COR-L47 (cell line): ENCODE results near the gene SYNE2.

Source experiments
- DNase-seq: peaks from one replicate; lab custom pipeline; 2025; lab: John Stamatoyannopoulos, UW

The SYNE2 gene

DNA sequence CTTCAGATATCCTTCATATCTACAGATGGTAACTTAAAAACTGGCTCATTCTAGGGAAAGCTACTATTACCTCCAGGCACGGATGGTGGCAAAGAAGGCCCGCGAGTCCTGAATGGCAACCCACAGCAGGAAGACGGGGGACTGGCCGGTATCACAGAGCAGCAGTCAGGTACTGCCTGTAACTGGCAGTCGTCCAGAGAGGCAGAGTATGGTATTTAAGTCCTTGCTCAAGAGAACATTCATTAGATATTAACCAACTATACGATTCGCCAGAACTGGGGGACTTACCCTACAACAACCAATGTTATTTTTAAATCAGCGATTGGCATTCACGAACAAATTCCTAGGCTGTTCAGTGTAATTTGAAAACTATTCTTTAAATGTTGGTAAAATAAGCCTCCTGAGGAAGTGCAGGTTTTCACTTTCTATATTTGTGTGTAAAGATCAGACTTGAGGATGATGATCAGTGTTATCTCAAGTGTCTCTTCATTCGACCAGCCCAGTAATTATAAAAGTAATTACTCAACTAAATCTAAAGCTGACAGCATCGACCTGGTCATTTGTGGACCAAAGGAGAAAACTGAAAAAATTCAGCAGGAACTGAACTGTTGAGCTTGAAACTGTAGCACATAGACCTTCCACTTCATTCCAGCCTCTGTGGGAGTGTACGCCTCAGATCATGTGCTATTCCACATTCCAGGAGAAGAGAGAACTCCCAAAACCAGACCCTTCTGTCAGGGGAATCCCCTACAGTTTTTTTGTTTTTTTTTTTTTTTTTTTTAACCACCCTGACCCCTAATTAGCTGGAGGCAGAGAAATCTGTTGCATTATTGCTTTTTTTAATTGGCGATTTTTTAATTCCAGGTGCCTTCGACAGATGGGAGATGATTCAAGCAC lies 365.8 kb downstream of the SYNE2 start:
- DNase-seq, result no peak

DNA sequence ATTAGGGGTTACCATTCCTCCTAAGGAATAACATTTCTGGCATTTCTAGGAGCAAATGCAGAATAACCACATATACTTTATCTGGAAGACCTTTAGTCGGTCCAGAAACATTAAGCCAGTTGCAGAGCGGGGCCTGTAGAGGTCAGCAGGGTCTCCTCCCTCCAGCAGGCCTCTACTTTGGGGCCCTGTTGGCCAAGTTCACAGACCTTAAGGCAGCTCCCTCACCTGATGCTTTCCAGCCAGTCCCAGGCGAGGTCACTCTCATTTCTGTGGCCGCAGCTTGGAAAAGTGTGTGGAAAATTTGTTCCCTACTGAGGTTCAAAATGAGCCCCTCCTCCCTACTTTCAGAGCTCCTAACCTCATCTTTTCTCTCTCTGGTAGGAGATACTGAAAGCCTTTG lies 367.3 kb downstream of the SYNE2 start:
- DNase-seq, result no peak

DNA sequence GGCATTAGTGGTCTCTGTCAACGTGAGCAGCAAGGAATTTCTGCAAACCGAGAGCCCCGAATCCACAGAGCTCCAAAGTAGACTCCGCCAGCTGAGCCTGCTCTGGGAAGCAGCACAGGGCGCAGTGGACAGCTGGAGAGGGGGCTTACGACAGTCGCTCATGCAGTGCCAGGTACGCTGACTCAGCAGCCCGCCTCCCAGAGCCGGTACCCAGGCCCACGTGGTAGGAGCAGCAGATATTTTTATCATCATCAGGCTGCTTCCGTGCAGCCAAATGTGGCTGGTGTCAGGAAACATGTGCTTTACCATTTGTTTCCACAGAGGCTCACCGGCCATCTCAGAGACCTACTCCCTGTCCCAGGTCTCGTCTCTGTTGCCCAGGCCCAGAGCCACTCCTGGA lies 367.7 kb downstream of the SYNE2 start:
- DNase-seq, result no peak

DNA sequence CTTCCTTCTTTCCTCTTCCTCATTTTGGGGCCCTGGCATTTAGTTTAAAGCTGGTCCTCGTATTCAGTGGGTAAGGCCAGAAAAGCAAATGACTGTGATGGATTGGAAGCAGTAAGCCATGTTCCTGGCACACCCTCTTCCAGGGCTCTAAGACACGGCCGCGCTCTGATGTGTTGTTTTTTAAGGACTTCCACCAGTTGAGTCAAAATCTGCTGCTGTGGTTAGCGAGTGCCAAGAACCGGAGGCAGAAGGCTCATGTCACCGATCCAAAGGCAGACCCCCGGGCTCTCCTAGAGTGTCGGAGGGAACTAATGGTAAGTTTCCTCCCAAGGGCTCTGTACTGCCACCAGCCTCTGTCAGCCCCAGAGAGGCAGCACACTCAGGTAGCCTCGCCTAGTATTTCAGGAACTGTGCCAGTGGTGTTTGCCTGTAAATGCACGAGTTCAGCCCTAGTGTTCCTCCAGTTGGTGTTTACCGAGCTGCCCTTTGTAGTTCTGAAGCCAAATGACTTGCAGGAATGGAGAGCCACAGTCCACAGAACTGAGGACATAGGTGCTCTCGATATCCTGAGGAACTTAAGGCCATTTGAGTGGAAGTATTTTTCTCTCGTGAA lies 368.7 kb downstream of the SYNE2 start:
- no peak for DNase-seq

DNA sequence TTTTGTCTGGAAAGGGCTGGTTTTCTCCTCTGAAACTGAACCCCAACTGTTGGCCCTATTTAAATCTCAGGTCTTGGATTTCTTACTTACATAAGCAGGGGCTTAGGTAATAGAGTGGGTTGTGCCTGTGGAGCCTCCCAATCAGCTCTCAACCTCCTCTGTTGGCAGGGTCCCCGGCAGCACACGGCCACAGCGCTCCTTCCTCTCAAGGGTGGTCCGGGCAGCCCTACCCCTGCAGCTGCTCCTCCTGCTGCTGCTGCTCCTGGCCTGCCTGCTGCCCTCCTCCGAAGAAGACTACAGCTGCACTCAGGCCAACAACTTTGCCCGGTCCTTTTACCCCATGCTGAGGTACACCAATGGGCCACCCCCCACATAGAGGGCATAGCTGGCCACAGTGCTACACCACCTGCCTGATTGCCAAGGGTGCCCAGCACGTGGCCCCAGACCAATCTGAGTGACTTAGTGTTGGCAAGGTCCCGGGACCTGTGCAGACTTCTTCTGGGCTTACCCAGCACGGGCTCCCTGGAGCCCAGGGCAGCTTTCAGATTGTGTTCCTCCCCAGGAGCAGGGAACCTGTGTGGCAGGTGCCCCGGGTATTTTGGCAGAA lies 372.4 kb downstream of the SYNE2 start:
- DNase-seq, result no peak

DNA sequence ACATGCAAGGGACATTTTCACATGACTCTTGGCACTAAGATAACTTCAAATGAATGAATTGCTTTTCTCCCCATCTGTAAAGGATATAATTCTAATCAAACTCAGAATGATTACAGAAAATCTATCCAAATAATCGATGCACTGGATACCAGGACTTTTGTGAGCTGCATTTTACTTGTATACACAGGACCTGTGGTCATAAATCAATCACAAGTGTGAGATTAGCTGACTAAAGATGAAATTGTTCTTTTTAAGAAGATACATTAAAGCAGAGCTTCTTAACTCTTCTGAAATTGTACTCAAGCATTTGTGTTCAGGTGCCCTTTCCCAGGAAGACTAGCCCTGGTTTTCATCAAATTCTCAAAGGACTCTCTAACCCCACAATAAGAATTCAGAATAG lies 375.1 kb downstream of the SYNE2 start:
- DNase-seq, result no peak

DNA sequence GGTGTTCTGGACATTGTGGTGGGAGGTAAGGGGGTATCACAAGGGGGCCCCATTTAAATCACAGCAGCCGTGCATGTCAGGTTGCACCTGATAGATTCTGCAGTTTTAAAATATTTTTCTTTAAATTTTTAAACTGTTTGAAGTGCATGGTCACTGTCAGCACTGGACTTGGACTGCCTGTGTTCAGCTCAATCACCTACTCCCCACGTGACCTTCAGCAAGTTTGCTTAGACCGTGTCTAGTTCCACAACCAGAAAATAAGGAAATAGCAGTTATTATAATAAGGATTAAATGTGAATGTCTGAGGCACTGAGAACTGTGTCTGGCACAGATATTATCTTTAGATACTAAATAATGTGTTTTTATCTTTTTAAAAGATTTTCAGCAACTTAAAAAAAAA lies 376.7 kb downstream of the SYNE2 start:
- no peak for DNase-seq

DNA sequence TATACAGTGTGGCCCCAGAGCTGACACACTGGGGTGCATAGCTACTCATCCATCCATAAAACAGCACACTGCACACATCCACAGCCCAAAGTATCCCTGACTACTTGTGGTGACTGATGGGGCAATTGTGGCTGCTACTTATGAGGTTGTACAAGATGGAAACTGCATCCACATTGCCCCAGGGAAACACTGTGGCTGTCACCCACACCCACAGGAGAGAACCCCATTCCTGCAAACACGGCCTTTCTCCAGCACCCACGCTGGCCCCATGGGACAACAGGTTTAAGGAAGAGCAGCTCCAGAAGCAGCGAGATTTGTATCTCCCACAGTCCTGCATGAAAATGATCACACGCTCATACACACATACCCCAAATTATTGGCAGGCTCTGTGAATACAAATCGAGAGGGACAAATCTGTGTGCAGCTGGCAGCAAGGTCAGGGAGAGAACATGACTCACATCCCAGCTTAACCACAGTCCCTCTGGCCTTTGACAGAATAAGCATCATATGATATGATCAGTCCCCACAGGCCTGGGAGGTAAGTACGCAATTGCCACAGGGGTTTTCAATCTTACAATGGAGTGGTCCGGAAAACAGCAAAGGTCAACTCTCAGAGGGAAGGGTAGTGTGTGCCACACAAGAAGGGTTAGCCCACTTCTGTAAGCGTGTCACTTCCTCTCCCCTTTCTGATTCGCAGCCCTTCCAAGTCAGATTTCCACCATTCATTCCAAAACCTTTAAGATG lies 379.5 kb downstream of the SYNE2 start:
- no peak for DNase-seq

DNA sequence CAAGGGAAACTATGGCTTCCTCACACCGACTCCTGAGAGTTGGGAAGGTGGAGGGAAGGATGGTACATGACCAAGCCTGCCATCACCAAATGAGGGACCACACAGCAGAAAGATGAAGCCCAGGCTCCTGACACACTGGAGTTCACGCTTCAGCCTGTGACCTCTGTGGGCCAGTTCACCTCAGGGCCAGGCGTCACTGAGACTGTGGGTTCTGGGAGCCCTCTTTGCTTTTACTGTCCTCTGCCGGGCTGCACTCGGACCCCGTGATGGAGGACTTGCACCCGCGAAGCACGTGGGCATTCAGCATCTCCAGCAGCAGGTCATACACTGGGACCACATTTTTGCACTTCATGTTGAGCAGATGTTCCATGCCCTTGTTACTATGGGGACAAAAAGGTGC lies 380.1 kb downstream of the SYNE2 start:
- no peak for DNase-seq

DNA sequence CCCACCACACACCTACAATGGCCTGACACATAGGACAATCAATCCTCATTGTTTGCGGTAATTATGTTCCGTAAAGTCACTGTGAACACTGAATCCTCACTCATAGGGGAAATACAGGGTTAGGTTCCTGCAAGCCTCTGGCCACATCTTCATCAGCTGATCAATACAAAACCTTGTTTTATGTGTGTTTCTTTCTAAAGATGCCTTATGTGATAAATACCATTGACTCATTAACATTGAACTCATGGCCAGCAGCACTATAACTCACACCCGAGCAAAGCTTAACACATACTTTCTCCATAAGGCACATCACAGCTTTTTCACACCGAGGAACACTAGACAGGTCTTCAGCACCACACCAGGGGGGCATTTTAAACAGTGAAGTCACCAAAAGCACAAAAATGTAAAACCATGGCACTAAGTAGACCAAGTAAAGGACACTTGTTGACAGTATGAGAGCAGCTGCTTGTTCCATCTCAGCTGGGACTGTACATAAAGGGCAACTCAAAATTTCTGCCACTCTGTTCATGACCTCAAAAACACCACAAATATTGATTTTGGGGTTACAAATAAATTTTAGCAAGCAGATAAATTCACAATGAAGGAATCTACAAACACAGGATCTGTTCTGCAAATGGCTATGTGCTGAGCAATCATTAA lies 380.9 kb downstream of the SYNE2 start:
- no peak for DNase-seq

DNA sequence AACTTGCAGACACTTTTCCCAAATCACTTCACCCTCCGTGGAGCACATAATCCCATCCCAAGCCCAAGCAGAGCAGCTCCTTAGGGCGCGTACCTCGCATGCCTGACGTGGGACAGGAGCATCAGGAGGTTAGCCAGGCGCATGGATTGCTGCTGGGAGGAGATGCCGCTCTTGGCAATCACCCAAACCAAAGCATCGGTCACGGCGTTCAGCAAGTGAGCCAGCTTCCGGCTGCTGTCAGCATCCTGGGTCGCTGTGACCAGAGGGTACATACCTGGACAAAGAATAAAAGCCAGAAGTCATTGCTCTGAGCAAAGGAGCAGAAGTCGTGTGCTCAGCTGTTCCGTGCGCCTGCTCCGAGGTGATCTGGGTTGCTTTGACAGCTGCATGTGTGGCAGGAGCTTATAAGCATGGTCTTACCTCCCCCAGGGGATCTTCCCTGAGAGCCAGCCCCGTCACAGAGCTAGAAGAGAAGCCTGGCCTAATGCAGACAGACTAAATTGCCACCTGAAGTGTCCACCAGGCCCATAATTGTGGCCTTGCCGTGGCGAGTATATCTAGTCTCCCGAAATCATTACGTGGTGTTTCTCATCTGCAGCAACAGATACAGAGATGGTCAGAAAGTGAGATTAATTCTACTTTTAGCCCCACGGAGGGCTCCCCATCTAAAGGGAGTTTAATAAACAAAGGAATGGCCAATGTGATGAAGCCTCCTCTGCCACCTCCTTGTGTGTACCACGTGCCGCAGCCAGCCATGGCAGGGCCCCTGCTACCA lies 382.3 kb downstream of the SYNE2 start:
- peak; percentile 75 for DNase-seq

DNA sequence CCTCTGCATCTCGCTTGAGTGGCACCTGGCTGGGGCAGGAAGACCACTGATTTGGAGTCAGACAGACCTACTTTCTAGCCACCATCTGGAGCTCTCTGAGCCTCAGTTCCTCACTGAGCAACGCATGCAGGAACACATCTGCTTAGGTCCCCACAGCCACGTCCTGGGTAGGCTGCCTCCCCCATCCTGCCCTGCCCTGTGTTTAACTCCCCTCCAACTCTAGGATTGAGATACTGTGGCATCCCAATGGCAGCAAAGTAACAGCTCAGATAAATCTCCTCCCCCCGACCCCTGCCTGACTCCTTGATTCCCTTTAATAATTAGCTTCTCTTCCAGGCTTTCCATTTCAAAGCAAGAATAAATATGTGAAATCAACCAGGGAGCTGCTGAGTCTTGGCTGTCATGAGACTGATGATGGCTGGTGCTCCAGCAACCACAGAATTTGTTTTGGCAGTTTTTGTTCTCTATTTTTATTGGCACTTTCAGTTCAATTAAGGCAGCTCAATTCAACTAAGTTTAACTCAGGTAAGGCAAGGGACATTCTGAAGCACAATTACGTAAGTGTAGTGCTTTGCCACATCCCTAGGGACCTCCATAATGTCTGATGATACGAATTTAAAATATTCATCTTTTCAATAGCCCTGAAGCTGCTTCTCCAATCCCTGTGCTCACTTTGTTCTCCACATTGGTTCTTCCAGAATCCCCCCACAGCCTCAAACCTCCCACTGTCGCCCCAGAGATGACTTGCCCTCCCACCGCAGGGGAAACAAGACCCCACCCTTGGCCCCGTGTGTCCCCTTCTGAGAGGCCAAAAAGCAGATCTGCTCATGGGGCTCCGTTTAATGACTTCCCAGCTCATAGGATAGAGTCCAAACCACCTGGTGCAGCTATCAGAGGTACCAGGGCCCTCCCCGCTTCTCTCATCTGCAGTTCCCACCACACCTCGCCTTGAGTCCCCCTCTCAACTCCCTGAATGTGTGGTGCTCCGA lies 383.1 kb downstream of the SYNE2 start:
- DNase-seq, result no peak

DNA sequence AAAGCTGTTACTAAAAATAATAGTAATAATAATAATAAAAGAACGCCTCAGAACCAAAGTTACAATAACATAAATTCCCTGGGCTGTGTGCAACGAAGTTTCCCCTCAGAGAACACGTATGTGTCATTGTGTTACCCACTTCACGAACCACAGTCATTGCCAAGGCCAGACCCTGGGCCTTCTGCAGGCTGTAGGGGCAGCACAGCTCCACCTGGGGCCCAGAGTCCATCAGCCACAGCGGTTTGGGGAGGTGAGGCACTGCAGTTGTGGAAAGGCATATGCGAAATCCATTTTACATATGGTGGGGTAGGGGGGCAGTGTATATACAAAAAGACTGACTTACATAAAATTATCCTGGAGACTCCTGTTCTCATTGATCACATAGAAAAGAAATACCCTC lies 385.2 kb downstream of the SYNE2 start:
- no peak for DNase-seq

DNA sequence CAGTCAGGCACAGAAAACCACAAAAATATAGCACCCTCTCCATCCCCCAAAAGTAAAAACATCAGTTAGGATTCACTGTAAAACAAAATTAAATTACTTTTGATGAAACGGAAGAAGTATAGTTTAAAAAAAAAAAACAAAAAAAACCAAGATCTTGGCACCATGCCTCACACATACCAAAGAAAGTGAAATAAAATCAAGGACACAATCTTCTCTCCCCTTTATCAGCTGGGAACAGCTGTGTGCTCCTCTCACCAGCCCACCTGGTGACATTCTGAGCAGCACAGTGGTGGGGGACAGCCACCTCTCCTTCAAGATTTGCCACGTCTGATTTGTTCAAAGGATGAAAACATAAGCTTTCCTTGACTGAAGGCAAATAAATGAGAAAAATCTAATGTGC lies 385.8 kb downstream of the SYNE2 start:
- no peak for DNase-seq

DNA sequence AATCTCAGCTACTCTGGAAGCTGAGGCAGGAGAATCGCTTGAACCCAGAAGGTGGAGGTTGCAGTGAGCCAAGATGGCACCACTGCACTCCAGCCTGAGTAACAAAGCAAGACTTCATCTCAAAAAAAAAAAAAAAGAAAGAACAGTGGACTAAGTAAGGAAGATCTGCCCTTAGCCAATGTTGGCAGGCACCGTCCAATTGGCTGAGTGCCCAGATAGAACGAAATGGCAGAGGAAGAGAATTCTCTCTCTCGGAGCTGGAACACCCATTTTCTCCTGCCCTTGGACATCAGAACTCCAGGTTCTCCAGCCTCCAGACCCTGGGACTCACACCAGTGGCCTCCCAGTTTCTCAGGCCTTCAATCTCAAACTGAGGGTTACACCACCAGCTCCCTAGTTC lies 391.5 kb downstream of the SYNE2 start:
- no peak for DNase-seq

DNA sequence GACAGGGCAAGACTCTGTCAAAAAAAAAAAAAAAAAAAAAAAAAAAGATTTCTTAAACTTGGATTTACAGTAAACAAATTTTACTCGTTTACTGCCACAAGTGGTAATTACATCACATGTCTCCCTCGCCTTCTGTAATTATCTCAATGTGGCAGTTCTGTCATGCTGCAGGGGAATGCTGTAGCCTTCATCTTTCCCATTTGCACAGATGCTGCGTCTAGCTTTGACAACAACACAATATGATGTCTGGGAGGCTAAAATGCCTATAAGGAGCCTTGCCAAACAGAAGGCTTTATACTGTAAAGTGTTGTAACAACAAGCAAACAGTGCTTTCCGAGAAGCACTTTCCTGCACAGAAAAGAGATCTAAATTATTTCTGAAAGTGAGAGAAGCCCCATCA lies 392.7 kb downstream of the SYNE2 start:
- DNase-seq, result no peak

DNA sequence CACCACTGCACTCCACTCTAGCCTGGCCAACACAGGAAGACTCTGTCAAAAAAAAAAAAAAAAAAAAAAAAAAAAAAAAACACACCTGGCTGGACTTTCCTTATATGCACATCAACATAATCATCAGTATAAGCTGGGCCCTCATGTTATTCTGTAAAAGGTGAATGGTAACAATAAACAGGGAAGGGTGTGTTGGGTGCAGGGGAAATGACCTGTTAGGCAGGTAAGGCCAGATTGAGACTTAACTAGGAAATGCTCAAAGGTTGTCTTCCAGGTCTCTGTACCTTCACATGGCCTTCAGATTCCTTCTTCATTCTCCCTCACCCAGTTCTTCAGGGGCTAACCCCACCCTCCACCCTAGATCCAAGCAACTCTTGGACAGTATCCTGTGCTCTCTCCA lies 393.9 kb downstream of the SYNE2 start:
- no peak for DNase-seq

DNA sequence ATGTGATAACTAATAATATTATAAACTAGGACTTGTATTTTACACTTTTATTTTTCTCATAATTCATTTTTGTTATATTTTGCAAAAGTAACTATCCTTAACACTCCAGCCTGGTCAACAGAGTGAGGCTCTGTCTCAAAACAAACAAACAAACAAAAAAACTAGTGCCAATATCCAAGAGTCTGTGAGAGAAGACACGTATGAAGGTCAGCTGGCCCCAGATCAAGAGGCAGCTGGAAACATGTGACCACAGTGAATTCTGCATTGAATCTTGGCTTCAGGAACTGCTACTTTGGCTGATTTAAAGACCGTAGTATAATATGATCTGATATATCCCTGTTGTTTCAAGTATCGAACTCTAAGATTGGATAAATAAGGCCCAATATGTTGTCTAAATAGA lies 394.4 kb downstream of the SYNE2 start:
- no peak for DNase-seq

DNA sequence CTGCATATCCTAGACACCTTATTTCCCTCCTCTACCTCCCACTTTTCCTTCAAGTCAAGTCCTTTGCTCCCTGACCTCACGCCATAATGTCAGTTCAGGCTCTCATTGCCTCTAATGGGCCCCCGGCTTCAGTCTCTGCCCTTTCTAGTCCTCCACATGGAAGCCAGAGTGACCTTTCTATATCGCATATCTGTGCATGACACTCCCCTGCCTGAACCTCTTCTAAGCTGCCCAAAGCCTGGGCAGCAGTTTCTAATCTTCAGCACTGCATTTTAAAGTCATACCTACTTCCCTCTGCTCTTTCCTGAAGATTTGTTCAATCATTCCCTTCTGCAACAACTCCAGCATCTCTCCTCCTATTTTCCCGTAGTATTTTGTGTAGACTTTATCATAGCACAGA lies 395.9 kb downstream of the SYNE2 start:
- DNase-seq, result no peak

DNA sequence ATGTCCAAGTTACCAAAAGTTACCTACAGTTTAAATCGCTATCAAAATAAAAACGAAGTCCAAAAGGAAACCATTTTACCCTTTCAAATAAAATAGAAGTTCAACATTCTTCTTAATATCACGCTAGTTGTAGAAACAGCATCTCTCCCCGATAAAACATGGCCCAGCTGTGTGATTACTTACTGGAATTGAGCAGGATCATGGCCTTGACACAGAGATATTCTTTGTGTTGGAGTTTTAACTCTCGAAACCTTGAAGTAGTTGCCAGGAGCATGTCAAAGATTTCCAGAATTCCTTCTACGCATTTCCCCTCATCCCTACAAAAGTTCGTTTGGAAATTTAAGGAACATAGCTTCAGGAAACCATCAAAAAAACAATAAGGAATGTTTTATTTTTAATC lies 396.6 kb downstream of the SYNE2 start:
- DNase-seq, result no peak
